GM23248 (cell line): ENCODE results near the gene LRMDA.

Experiments
- EZH2 ChIP-seq: fragments of 200-600 bp; sonication (generic); IDR thresholded peaks from 2 replicates; pipeline ENCODE4 v1.6.1; 2018; ENCODE audit warnings: antibody characterized with exemption, mild to moderate bottlenecking; ENCODE audit not compliant: insufficient read depth, poor library complexity, severe bottlenecking
- EZH2phosphoT487 ChIP-seq: fragments of 200-600 bp; sonication (generic); IDR thresholded peaks from 2 replicates; pipeline ENCODE4 v1.6.1; 2018; ENCODE audit warnings: antibody characterized with exemption, moderate library complexity, mild to moderate bottlenecking, low read depth; ENCODE audit not compliant: insufficient read depth

GRCh38 chr10:76555067-76555670, 1123.7 kb downstream of the LRMDA start:
- TF ChIP-seq EZH2 (no peak), EZH2phosphoT487 (no peak)
